Upper lobe of left lung (tissue), 4 donors: ENCODE measurements around the gene LYPD5.

Source experiments
- CTCF ChIP-seq, 6 experiments: fragments of 450-650 bp in 4 of 6; fragments of 200-600 bp in 2 of 6; sonication (generic) in 2 of 6; IDR thresholded peaks; one replicate each; pipeline ENCODE4 v1.5.1; 2016 to 2019; ENCODE audit warnings: antibody characterized with exemption in 6 of 6
- EP300 ChIP-seq, 4 donors: sonication (generic); formaldehyde crosslinking; IDR thresholded peaks; one replicate each; pipeline ENCODE4 v1.5.1; 2017; ENCODE audit warnings: antibody characterized with exemption in 4 of 4, control low read depth in 2 of 4
- POLR2A ChIP-seq, 4 donors: fragments of 450-650 bp; IDR thresholded peaks; one replicate each; pipeline ENCODE4 v1.5.1; 2016 to 2017; ENCODE audit warnings: antibody characterized with exemption in 4 of 4, mild to moderate bottlenecking in 2 of 4
- POLR2AphosphoS5 ChIP-seq, 2 donors: sonication (generic); formaldehyde crosslinking; IDR thresholded peaks; one replicate each; pipeline ENCODE4 v1.5.1; 2017; ENCODE audit warnings: antibody characterized with exemption in 2 of 2

- peak in 1 of 4 donors; percentile 27 for TF ChIP-seq POLR2A (IDR thresholded peaks at IDR 0.05)
- TF ChIP-seq EP300 (IDR thresholded peaks at IDR 0.05): no peak
- TF ChIP-seq CTCF (IDR thresholded peaks at IDR 0.05): no peak
- no peak for TF ChIP-seq POLR2AphosphoS5 (IDR thresholded peaks at IDR 0.05)
Observed at GRCh38 chr19:43798546-43799409, 3.5 kb downstream of the LYPD5 start.
